Peyer's patch (tissue), 4 donors: ENCODE measurements around the gene NCBP1.

Source experiments
- CTCF ChIP-seq, 6 experiments: fragments of 450-650 bp in 4 of 6; fragments of 200-600 bp in 2 of 6; sonication (generic) in 1 of 6; IDR thresholded peaks; one replicate each; pipeline ENCODE4 v1.5.1; 2017 to 2019; ENCODE audit warnings: antibody characterized with exemption in 6 of 6, mild to moderate bottlenecking in 3 of 6, moderate library complexity in 1 of 6
- POLR2A ChIP-seq, 2 donors: fragments of 450-650 bp; IDR thresholded peaks; one replicate each; pipeline ENCODE4 v1.5.1; 2017; ENCODE audit warnings: antibody characterized with exemption in 2 of 2, mild to moderate bottlenecking in 2 of 2, moderate library complexity in 2 of 2

- TF ChIP-seq CTCF (IDR thresholded peaks at IDR 0.05) (no peak), POLR2A (IDR thresholded peaks at IDR 0.05) (no peak)
These were observed 34.2 kb upstream of the NCBP1 start for GRCh38 chr9:97599314-97599846.
